HepG2 (cell line): ENCODE data around the gene ANKRD39. TPM values are rescaled to one million over a fixed set of nuclear protein-coding genes. Genes with fewer than 3 reads are reported as not detected.

Experiments used
- ATM ChIP-seq: fragments of 450-650 bp; IDR thresholded peaks from 2 replicates; pipeline ENCODE4 v1.7.1; 2017; ENCODE audit warnings: mild to moderate bottlenecking, borderline replicate concordance
- CHCHD3 ChIP-seq: sonication (generic); formaldehyde crosslinking; IDR thresholded peaks from 2 replicates; pipeline ENCODE4 v1.8.0; 2022; ENCODE audit warnings: mild to moderate bottlenecking, missing genetic modification reagents, moderate library complexity
- CREM ChIP-seq, 2 experiments: sonication (generic) in 1 of 2; formaldehyde crosslinking in 1 of 2; IDR thresholded peaks; 2 replicates each; pipeline versions ENCODE4 v1.4.0 to v1.6.1; 2016 to 2020; ENCODE audit warnings: antibody characterized with exemption in 1 of 2, mild to moderate bottlenecking in 1 of 2, missing genetic modification reagents in 1 of 2
- EEA1 ChIP-seq: sonication (generic); formaldehyde crosslinking; IDR thresholded peaks from 2 replicates; pipeline ENCODE4 v1.5.1; 2020; ENCODE audit warnings: mild to moderate bottlenecking, missing genetic modification reagents, borderline replicate concordance
- ESRRA ChIP-seq: sonication (generic); formaldehyde crosslinking; IDR thresholded peaks from 2 replicates; pipeline ENCODE4 v1.5.1; 2020; ENCODE audit warnings: mild to moderate bottlenecking, low read depth, missing genetic modification reagents
- GATAD2A ChIP-seq: IDR thresholded peaks from 2 replicates; pipeline ENCODE4 v1.6.1; 2016
- MAFK ChIP-seq, 2 experiments: IDR thresholded peaks in 1 of 2; conservative IDR thresholded peaks in 1 of 2; 2 replicates each; pipeline ENCODE4 v1.6.1; 2011; ENCODE audit warnings: improper control_type of control experiment in 2 of 2, low read length in 2 of 2
- NFKBIZ ChIP-seq: IDR thresholded peaks from 2 replicates; pipeline ENCODE4 v1.6.1; 2018; ENCODE audit warnings: missing genetic modification reagents, missing compliant biosample characterization
- NONO ChIP-seq, 2 experiments: fragments of 450-650 bp in 1 of 2; sonication (generic) in 1 of 2; formaldehyde crosslinking in 1 of 2; IDR thresholded peaks in 1 of 2; conservative IDR thresholded peaks in 1 of 2; 2 replicates each; pipeline versions ENCODE4 v1.6.1 to v1.8.0; 2017 to 2022; ENCODE audit warnings: mild to moderate bottlenecking in 1 of 2, missing genetic modification reagents in 1 of 2, moderate library complexity in 1 of 2
- PAF1 ChIP-seq: IDR thresholded peaks from 2 replicates; pipeline ENCODE4 v1.6.1; 2016; ENCODE audit warnings: missing genetic modification reagents, missing compliant biosample characterization
- PHF8 ChIP-seq: sonication (generic); formaldehyde crosslinking; IDR thresholded peaks from 2 replicates; pipeline ENCODE4 v1.5.0; 2020; ENCODE audit warnings: missing genetic modification reagents
- PITX1 ChIP-seq: sonication (generic); formaldehyde crosslinking; IDR thresholded peaks from 2 replicates; pipeline ENCODE4 v1.5.1; 2020; ENCODE audit warnings: mild to moderate bottlenecking, missing genetic modification reagents
- POLR2A ChIP-seq, 2 experiments: IDR thresholded peaks; 2 replicates each; pipeline ENCODE4 v1.6.1; 2011; ENCODE audit warnings: low read depth in 2 of 2, low read length in 2 of 2, mild to moderate bottlenecking in 1 of 2, moderate library complexity in 1 of 2; ENCODE audit not compliant: insufficient read depth in 1 of 2
- RFX1 ChIP-seq: fragments of 450-650 bp; IDR thresholded peaks from 2 replicates; pipeline ENCODE4 v1.6.1; 2017
- SAP130 ChIP-seq: IDR thresholded peaks from 2 replicates; pipeline ENCODE4 v1.6.1; 2016; ENCODE audit warnings: low read depth
- SMAD3 ChIP-seq: sonication (generic); formaldehyde crosslinking; IDR thresholded peaks from 2 replicates; pipeline ENCODE4 v1.4.0; 2020; ENCODE audit warnings: missing genetic modification reagents
- SMAD9 ChIP-seq: sonication (generic); formaldehyde crosslinking; IDR thresholded peaks from 2 replicates; pipeline ENCODE4 v1.5.1; 2020; ENCODE audit warnings: mild to moderate bottlenecking, missing genetic modification reagents
- SP4 ChIP-seq: sonication (generic); formaldehyde crosslinking; IDR thresholded peaks from 2 replicates; pipeline ENCODE4 v1.8.1; 2023; ENCODE audit warnings: mild to moderate bottlenecking, missing genetic modification reagents
- SP5 ChIP-seq: IDR thresholded peaks from 2 replicates; pipeline ENCODE4 v1.6.1; 2016; ENCODE audit warnings: low read depth, borderline replicate concordance
- STAT6 ChIP-seq: sonication (generic); formaldehyde crosslinking; IDR thresholded peaks from 2 replicates; pipeline ENCODE4 v1.4.0; 2020; ENCODE audit warnings: missing genetic modification reagents, mild to moderate bottlenecking, borderline replicate concordance
- TCF7 ChIP-seq: sonication (generic); IDR thresholded peaks from 2 replicates; pipeline ENCODE4 v1.6.1; 2016; ENCODE audit warnings: antibody characterized with exemption, low read depth
- THYN1 ChIP-seq: sonication (generic); formaldehyde crosslinking; IDR thresholded peaks from 2 replicates; pipeline ENCODE4 v1.8.1; 2023; ENCODE audit warnings: low read depth, mild to moderate bottlenecking, moderate library complexity, missing genetic modification reagents, borderline replicate concordance
- ZBTB49 ChIP-seq: sonication (generic); formaldehyde crosslinking; IDR thresholded peaks from 2 replicates; pipeline ENCODE4 v1.4.0; 2020; ENCODE audit warnings: missing genetic modification reagents, borderline replicate concordance
- ZKSCAN5 ChIP-seq: sonication (generic); formaldehyde crosslinking; IDR thresholded peaks from 2 replicates; pipeline ENCODE4 v1.5.1; 2020; ENCODE audit warnings: mild to moderate bottlenecking, missing genetic modification reagents
- ZMYM2 ChIP-seq: sonication (generic); formaldehyde crosslinking; IDR thresholded peaks from 2 replicates; pipeline ENCODE4 v1.8.0; 2022; ENCODE audit warnings: mild to moderate bottlenecking, missing genetic modification reagents
- ZNF333 ChIP-seq: sonication (generic); formaldehyde crosslinking; IDR thresholded peaks from 2 replicates; pipeline ENCODE4 v1.4.0; 2020; ENCODE audit warnings: mild to moderate bottlenecking, missing genetic modification reagents, borderline replicate concordance
- ZNF530 ChIP-seq: sonication (generic); formaldehyde crosslinking; IDR thresholded peaks from 2 replicates; pipeline ENCODE4 v1.5.0; 2020; ENCODE audit warnings: low read depth, mild to moderate bottlenecking, missing genetic modification reagents
- ZNF549 ChIP-seq: sonication (generic); formaldehyde crosslinking; IDR thresholded peaks from 2 replicates; pipeline ENCODE4 v1.5.0; 2020; ENCODE audit warnings: missing genetic modification reagents
- ZNF563 ChIP-seq: sonication (generic); formaldehyde crosslinking; IDR thresholded peaks from 2 replicates; pipeline ENCODE4 v1.8.0; 2022; ENCODE audit warnings: mild to moderate bottlenecking, moderate library complexity, missing genetic modification reagents
- ZNF781 ChIP-seq: sonication (generic); formaldehyde crosslinking; IDR thresholded peaks from 2 replicates; pipeline ENCODE4 v1.5.1; 2020; ENCODE audit warnings: borderline replicate concordance, mild to moderate bottlenecking, missing genetic modification reagents; ENCODE audit errors: not compliant biosample characterization
- polyA plus RNA-seq, 8 experiments: library from polyadenylated mRNA; depleted of rRNA in 3 of 8; stranded (reverse) in 7 of 8; unstranded in 1 of 8; fragments of >200 nt; fragmentation: Illumina TruSeq in 4 of 8; extraction: Trizol in 4 of 8; gene quantifications; 2 replicates each; pipeline versions ENCODE4 v1.2.1 to v1.2.3, GENCODE V29; 2011 to 2016; ENCODE audit warnings: low read depth in 4 of 8, missing spikeins in 1 of 8, mixed read lengths in 1 of 8; ENCODE audit not compliant: insufficient read depth in 1 of 8
- total RNA-seq, 5 experiments: library from RNA; depleted of rRNA; stranded (reverse); fragments of >200 nt; fragmentation: Illumina TruSeq; extraction: Trizol; gene quantifications; 2 replicates each; pipeline ENCODE4 v1.2.3, GENCODE V29; 2016; ENCODE audit warnings: low read depth in 1 of 5

Gene ANKRD39
- total and polyA plus RNA-seq, 2 of the 13 experiments (the other 11 are each of a cell fraction or from before 2014, with no cell fraction given): 23.2 to 24.8 TPM

GRCh38 chr2:96810783-96811192, 47.0 kb downstream of the ANKRD39 start (continued):
- 0 out of 2 replicates have a peak, but pooled peaks have one; percentile 41 for TF ChIP-seq PITX1 (CRISPR knock-in tag)
- no peak for TF ChIP-seq POLR2A (IDR thresholded peaks at IDR 0.05; ENCODE audit: insufficient read depth in 1 of 2, low read depth in 2 of 2, low read length in 2 of 2)
- no peak for TF ChIP-seq ZNF549
- TF ChIP-seq CHCHD3 (CRISPR knock-in tag): no peak
- no peak for TF ChIP-seq ZBTB49 (CRISPR knock-in tag)
- TF ChIP-seq ZNF781: peak; percentile 55
- 0 out of 2 replicates have a peak, but pooled peaks have one; percentile 30 for TF ChIP-seq PHF8
- no peak for TF ChIP-seq ATM
- TF ChIP-seq SP5 (CRISPR knock-in tag): no peak
- no peak for TF ChIP-seq SP4 (CRISPR knock-in tag)
- no peak for TF ChIP-seq ZKSCAN5 (CRISPR knock-in tag)
- TF ChIP-seq NFKBIZ (CRISPR knock-in tag): no peak
- TF ChIP-seq ZNF333: no peak
- TF ChIP-seq STAT6: no peak
- TF ChIP-seq ZNF530 (CRISPR knock-in tag): no peak
- no peak for TF ChIP-seq THYN1 (CRISPR knock-in tag)
- TF ChIP-seq NONO (IDR thresholded peaks at IDR 0.05): no peak
- TF ChIP-seq NONO (CRISPR knock-in tag; conservative IDR thresholded peaks at IDR 0.05): no peak
- TF ChIP-seq ZMYM2 (CRISPR knock-in tag): no peak
- TF ChIP-seq ESRRA (CRISPR knock-in tag): peak; percentile 82
- no peak for TF ChIP-seq SMAD3 (CRISPR knock-in tag)
- no peak for TF ChIP-seq CREM (IDR thresholded peaks at IDR 0.05)
- no peak for TF ChIP-seq CREM (CRISPR knock-in tag; IDR thresholded peaks at IDR 0.05)
- TF ChIP-seq ZNF563 (CRISPR knock-in tag): no peak
- TF ChIP-seq MAFK (conservative IDR thresholded peaks at IDR 0.05 in 1 of 2, IDR thresholded peaks at IDR 0.05 in 1 of 2; ENCODE audit: low read length in 2 of 2): no peak
- TF ChIP-seq SAP130 (CRISPR knock-in tag): peak; percentile 53
- no peak for TF ChIP-seq EEA1 (CRISPR knock-in tag)
- TF ChIP-seq GATAD2A (CRISPR knock-in tag): peak; percentile 71
- TF ChIP-seq SMAD9 (CRISPR knock-in tag): no peak
- no peak for TF ChIP-seq TCF7
- TF ChIP-seq RFX1: no peak
- no peak for TF ChIP-seq PAF1 (CRISPR knock-in tag)
